ENCODE data around the gene SELENOV. TPM values are rescaled to one million over a fixed set of nuclear protein-coding genes. Genes with fewer than 3 reads are reported as not detected.
A peak's percentile ranks its signal among the peaks of the same experiment; 100 is the strongest.

Gene SELENOV
- total and polyA plus RNA-seq, 9 of the 15 experiments (the other 6 are each of a cell fraction or from before 2014, with no cell fraction given): 0.04 to 0.09 (median 0.06) TPM; not detected in 4

- TF ChIP-seq, protein P1, sequence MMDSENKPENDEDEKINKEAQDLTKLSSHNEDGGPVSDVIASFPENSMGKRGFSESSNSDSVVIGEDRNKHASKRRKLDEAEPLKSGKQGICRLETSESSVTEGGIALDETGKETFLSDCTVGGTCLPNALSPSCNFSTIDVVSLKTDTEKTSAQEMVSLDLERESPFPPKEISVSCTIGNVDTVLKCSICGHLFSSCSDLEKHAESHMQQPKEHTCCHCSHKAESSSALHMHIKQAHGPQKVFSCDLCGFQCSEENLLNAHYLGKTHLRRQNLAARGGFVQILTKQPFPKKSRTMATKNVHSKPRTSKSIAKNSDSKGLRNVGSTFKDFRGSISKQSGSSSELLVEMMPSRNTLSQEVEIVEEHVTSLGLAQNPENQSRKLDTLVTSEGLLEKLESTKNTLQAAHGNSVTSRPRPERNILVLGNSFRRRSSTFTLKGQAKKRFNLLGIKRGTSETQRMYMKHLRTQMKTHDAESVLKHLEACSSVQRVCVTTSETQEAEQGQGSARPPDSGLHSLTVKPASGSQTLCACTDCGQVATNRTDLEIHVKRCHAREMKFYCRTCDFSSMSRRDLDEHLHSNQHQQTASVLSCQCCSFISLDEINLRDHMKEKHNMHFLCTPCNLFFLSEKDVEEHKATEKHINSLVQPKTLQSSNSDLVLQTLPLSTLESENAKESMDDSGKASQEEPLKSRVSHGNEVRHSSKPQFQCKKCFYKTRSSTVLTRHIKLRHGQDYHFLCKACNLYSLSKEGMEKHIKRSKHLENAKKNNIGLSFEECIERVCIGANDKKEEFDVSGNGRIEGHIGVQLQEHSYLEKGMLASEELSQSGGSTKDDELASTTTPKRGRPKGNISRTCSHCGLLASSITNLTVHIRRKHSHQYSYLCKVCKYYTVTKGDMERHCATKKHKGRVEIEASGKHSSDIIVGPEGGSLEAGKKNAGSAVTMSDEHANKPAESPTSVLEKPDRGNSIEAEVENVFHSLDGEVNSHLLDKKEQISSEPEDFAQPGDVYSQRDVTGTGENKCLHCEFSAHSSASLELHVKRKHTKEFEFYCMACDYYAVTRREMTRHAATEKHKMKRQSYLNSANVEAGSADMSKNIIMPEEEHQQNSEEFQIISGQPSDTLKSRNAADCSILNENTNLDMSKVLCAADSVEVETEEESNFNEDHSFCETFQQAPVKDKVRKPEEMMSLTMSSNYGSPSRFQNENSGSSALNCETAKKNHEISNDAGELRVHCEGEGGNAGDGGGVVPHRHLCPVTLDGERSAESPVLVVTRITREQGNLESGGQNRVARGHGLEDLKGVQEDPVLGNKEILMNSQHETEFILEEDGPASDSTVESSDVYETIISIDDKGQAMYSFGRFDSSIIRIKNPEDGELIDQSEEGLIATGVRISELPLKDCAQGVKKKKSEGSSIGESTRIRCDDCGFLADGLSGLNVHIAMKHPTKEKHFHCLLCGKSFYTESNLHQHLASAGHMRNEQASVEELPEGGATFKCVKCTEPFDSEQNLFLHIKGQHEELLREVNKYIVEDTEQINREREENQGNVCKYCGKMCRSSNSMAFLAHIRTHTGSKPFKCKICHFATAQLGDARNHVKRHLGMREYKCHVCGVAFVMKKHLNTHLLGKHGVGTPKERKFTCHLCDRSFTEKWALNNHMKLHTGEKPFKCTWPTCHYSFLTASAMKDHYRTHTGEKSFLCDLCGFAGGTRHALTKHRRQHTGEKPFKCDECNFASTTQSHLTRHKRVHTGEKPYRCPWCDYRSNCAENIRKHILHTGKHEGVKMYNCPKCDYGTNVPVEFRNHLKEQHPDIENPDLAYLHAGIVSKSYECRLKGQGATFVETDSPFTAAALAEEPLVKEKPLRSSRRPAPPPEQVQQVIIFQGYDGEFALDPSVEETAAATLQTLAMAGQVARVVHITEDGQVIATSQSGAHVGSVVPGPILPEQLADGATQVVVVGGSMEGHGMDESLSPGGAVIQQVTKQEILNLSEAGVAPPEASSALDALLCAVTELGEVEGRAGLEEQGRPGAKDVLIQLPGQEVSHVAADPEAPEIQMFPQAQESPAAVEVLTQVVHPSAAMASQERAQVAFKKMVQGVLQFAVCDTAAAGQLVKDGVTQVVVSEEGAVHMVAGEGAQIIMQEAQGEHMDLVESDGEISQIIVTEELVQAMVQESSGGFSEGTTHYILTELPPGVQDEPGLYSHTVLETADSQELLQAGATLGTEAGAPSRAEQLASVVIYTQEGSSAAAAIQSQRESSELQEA (IDR thresholded peaks at IDR 0.05; ENCODE audit: low read depth): no peak
- TF ChIP-seq TSC22D4 (tag; IDR thresholded peaks at IDR 0.05) (no peak), ZNF699 (CRISPR knock-in tag; IDR thresholded peaks at IDR 0.05; ENCODE audit: insufficient replicate concordance) (no peak), GTF2B (IDR thresholded peaks at IDR 0.05; ENCODE audit: extremely low read depth, insufficient read length) (no peak), KDM4B (IDR thresholded peaks at IDR 0.05; ENCODE audit: borderline replicate concordance in 2 of 2, low read depth in 1 of 2) (no peak), NRF1 (conservative IDR thresholded peaks at IDR 0.05 in 1 of 2, IDR thresholded peaks at IDR 0.05 in 1 of 2) (peak; percentile 92 to 93), ADNP (tag; IDR thresholded peaks at IDR 0.05) (no peak), POLR2G (IDR thresholded peaks at IDR 0.05; ENCODE audit: low read depth, low read length) (peak; percentile 60), TRIM24 (IDR thresholded peaks at IDR 0.05) (no peak), ETS1 (conservative IDR thresholded peaks at IDR 0.05; ENCODE audit: control insufficient read depth, low read depth, low read length) (no peak), RHOXF2B (CRISPR knock-in tag; conservative IDR thresholded peaks at IDR 0.05) (no peak), POLR2B (IDR thresholded peaks at IDR 0.05; ENCODE audit: low read depth, partially characterized antibody) (no peak), SP1 (CRISPR knock-in tag; IDR thresholded peaks at IDR 0.05) (peak; percentile 62; the same call in 1 of the 2 replicates), SIX5 (IDR thresholded peaks at IDR 0.05; ENCODE audit: borderline replicate concordance in 1 of 2, insufficient read depth in 1 of 2, low read depth in 1 of 2, low read length in 2 of 2) (no peak)
- TF ChIP-seq, protein P2, sequence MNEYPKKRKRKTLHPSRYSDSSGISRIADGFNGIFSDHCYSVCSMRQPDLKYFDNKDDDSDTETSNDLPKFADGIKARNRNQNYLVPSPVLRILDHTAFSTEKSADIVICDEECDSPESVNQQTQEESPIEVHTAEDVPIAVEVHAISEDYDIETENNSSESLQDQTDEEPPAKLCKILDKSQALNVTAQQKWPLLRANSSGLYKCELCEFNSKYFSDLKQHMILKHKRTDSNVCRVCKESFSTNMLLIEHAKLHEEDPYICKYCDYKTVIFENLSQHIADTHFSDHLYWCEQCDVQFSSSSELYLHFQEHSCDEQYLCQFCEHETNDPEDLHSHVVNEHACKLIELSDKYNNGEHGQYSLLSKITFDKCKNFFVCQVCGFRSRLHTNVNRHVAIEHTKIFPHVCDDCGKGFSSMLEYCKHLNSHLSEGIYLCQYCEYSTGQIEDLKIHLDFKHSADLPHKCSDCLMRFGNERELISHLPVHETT (CRISPR knock-in tag; conservative IDR thresholded peaks at IDR 0.05 in 1 of 2, IDR thresholded peaks at IDR 0.05 in 1 of 2): no peak
Observed at GRCh38 chr19:39502640-39503417, 12.1 kb upstream of the SELENOV start (continued).

All from K562 (cell line).